GM21737 (cell line): ENCODE results near the gene LENEP.
A peak's percentile ranks its signal among the peaks of the same experiment; 100 is the strongest.

ENCODE experiments used
- ATAC-seq: cut with Tn5 transposase; IDR thresholded peaks from one replicate; pipeline ENCODE4 v1.9.1; 2021; ENCODE audit warnings: mild to moderate bottlenecking, moderate library complexity; ENCODE audit not compliant: unreplicated experiment

The LENEP gene

GRCh38 chr1:154993572-154994268, at the start of gene LENEP:
LENEP (plus strand) TSS chr1:154993586; CDS start chr1:154993608, 22 bp downstream.
- ATAC-seq, result no peak

DNA sequence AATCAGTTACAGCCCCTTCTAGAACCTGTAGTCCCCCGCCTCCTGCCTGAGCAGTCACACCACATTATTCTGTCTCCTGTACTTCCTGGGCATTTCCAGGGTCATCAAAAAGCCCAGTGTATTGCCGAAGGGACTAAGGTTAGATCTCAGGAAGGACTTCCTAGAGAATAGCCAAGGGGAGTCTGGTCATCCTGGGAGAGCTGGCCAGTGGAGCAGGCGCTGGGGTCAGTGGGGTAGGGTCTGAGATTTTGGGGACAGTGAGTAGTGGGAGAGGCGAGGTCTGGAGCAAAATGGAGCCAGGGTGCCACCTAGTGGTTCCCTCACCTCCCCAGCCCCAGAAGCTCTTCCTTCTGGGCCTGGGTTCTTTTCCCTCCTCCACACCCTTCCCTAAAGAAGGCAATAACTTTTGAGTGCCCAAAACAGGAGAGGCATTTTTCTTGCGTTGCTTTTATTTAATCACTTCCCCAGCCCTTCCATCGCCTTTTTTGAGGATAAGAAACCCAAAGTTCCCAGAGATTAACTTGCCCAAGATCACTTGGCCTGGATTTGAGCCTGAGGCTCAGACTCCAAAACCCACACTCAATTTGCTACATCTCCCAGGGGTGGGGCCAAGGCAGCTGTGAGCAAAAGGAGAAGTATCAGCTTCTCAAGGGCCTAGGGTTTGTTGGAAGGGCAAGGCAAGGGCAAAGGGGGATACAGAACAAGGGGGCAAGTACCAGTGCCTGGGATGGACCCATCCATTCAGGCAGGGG, 49.6 kb upstream of the LENEP start:
- ATAC-seq, result no peak

- ATAC-seq, result no peak
Observed at GRCh38 chr1:154944401-154945159, 48.8 kb upstream of the LENEP start.

DNA sequence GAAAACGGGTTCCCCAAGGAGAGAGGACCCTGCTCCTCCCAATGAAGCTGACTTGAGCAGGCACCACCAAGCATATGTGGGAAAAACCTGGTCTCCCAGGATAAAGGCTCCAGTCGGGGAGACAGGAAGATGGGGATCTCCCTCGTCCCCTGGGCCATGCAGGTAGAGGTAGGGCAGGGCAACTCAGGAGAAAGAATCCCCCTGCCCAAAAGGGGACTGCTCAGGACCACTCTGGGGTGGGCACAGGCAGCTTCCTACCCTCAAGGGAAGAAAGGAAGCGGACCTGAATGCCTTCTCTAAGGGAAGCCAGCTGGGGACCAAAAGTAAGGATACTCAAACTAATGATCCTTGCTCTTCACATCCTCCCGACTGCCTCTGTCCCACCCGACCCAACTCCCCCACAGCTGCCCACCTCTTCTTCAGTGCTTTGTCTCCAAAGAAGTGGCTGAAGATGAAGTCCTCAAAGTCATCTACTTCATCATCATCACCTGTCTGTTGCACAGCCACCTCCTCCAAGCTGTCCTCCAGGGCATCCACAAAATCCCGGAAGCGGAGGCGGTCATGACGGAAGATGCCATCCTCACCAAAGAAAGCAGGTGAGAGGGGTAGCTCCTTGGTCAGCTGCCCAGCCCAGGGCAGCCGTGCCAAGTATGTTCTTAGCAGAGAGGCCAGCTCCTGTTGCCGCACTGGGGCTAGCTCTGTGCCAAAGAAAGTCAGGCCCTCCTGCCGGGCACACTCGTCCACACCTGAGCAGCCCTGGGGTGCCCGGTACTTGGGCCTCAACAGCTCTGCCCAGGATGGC, 48.0 kb upstream of the LENEP start:
- ATAC-seq, result no peak

GRCh38 chr1:154945962-154946850, 47.2 kb upstream of the LENEP start:
- no peak for ATAC-seq

DNA sequence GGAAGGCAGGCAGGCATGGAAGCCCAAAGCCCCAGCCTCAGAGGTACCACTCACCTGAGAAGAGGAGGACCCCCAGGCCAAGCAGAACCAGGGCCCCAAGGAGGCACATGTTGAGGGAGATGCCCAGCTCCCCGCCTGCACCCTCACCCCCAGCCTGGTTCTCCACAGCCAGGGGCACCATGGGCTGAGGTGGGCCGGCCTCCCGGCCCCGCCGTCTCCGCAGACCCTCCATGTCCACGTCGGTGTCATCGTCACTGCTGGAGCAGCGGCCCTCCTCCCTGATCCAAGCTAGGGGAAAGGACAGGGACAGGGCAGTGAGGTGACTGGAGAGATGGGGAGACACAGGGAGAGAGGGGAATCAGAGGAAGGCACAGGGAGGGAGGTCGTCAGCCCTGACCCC, 45.3 kb upstream of the LENEP start:
- no peak for ATAC-seq

DNA sequence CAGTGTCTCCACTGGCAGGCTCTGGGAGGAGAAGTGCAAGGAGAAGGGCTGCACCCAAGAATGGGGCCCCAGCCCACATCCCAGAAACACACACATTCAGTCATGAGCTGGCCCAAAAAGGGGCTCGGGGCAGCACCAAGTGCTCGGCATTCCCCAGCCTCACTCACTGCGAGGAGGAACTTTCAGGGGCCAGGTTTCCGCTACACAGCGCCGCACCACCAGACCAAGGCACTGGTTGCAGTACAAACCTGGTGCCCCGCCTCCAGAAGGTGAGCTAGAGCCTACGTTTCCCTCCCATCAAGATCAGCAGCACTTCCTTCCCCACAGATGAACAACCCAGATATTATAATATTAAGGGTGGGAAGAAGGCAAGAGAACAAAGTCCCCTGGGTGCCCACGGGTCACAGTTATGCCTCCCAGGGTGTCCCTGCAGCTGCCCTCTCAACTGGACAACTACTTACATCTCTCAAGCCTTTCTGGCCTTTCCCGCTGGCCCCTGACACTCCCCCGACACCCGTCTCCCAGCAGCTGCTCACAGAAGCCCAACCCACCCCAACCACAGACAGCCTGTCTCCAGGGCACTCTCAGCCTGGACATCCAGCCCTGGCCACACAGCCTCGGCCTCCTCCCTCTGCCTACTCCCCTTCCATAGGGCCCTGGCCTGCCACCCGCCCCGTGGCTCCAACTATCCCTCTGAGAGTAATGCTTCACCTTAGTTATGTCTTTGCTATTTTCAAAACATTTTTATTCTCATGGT, 41.3 kb upstream of the LENEP start:
- no peak for ATAC-seq

DNA sequence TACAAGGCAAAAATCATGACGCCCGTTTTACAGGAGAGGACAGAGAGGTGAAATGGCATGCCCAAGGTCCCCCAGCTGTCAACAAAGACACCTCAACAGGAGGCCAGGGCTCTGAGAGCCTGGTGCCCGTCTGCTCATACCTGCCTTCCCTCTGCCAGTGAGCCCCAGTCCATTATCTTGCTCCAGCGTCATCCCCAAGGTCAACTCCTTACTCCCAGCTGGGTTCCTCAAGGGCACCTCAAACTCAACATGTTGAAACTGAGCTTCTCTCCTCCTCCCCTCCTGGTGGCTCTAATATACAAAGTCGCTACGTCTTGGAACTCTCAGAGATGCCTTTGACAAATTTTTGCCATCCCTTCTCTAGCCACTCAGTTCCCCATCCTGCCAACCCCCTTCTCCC, 40.7 kb upstream of the LENEP start:
- no peak for ATAC-seq

DNA sequence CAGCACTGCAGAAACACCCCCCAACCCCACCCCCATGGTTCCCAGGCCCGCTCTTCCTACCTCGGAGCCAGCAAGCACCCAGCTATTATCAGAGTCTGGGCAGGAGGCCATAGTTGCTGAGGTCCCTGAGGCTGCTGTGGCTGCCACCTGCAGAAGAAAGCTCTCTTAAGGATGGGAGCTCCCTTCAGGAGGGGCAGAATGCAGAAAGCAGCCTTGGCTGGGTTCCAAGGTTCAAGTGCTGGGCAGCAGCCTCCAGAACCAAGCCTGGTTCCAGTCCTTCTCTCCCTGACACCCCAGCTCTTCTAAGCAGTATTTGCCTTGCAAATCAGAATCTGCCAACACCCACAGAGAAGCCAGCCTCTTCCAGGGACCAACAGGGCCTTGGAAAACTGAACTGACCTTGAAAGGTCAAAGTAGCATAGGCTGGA, 39.8 kb upstream of the LENEP start:
- no peak for ATAC-seq

DNA sequence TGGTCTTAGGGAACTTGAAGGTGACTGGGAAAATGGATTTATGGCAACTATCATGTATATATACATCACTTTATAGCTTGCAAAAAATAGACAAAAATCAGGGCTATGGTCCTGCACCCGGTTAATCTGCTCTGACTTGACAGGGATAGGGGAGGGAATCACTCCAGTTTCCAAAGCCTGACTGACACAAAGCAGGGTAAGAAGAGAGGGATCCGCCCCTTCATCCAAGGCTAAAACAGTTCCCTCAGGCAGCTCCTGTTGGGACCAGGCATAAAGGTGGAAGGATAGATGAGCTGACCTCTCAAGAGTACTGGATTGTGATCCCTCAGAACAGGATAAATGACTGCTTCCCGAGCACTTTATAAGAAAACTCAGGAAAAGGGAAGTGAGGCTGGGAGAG, 38.8 kb upstream of the LENEP start:
- ATAC-seq, result no peak

GRCh38 chr1:154955039-154955717, 38.2 kb upstream of the LENEP start:
- ATAC-seq, result peak; percentile 56

- peak; percentile 39 for ATAC-seq
Observed at GRCh38 chr1:154955718-154956543, 37.5 kb upstream of the LENEP start, which contains the start of gene PBXIP1. PBXIP1 (minus strand) TSS chr1:154956099; CDS start chr1:154953721, 2,378 bp downstream.

DNA sequence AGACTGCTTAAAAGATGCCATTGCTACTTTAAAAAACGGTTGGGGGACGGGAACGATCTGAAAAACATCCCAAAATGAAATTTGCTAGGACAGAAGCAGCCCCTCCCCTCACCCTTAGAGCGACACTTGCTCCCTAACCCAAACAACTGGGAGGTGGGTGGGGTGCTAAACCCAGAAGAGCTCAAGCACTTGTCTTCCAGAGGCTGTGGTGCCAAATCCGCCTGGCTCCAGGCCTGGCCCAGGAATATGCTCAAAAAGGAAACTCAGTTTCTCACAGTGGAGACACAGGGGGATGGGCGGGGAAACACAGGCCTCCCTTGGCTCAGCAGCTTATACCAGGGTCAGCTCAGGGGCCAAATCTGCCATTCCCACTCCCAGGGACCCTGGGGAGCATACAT, 36.8 kb upstream of the LENEP start:
- ATAC-seq, result no peak

DNA sequence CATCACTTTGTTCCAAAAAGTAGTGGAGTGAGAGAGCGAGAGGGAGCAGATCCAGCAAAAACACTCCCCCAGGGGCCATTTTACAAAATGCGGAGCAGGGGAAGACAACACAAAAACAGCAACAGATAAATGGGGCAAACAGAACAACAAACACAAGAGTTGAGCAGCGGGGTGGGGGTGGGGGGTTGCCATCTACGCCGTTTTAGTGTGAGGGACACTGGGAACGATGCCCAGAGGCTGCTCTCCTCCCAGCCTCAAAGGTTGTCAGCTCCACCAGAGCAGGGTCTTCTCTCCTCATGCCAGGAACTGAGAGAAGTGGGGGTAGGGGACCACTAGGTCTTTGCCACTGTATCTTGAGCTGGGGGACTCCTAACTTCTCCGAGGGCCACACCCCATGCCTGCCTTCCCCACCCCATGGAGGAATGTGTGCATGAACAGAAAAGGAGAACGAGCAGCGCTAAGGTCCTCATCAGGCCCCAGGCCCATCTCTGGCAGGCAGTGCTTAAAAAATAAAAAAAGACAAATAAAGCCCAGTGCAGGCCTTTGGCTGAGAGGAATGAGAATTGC, 36.2 kb upstream of the LENEP start:
- no peak for ATAC-seq

DNA sequence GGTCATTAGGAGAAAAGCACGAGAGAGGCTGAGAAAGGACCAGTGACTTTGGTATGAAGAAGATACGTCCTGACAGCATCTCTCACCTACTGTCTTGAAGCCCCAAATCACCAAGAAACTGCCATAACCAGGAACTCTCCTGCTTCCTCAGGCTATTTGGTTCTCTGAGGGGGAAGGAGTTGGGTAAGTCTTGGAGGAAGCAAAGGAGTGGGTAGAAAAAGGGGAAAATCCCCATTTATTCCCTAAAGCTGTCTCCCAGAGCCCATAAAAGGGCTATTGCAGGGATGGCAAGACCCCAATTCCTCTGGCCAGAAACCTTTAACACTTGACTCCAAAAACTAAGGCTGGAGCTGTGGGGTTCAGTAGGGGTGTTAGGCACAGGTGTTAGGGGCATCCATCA, 35.4 kb upstream of the LENEP start:
- ATAC-seq, result no peak

DNA sequence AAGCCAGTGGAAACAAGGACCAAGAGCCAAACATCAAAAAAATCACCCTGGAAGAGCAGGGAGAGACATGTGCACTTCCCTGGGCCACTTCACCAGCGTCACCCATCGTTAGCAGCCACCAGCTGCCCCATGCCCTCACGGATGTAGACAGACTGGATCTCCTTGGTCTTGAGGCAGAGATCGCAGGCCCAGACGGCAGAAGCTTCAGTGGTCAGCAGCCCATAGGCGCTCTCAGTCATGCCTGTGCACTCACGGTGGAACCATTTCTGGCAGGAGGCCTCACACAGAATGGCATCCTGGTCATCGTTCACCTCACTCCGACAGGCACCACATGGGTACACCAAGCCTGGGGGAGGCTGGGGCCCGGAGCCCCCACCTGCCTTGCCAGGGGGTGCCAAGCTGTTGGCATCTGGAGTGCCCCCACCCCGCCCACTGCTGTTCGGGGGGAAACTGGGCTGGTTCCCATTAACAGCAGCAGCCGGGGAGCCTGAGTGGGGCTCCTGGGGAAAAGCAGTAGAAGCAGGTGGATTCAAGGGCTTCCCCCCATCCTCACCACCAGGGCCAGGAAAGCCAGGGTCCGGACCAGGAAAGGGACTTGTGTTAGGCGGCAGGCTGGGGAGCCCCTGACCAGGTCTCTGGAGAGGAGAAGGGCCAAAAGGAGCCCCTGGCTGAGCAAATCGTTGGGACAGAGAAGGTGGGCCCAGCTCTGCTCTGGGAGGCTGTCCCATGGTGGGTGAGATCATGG, 34.5 kb upstream of the LENEP start:
- ATAC-seq, result no peak

DNA sequence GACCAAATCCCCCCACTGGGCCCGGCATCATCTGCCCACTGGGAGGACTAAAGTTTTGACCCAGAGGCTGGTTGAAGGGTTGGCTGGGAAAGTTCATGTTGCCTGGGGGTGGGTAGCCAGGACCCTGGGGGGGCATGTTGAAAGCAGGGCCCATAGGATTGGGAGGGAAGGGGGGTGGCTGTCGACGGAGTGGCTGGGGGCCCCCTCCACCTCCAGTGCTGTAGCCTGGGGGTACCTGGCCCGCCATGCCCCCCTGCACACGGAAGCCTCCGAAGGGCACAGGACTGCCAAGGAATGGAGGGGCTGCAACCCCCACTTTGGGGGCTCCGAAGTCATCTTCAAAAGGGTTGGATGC, 34.0 kb upstream of the LENEP start:
- no peak for ATAC-seq
